Ishikawa (cell line): ENCODE data around the gene PARP14.
A peak's percentile ranks its signal among the peaks of the same experiment; 100 is the strongest.

ENCODE experiments used
- CEBPB ChIP-seq: IDR thresholded peaks from 2 replicates; pipeline ENCODE4 v1.6.1; 2012
- CREB1 ChIP-seq: IDR thresholded peaks from 2 replicates; pipeline ENCODE4 v1.6.1; 2012; ENCODE audit warnings: low read depth
- EGR1 ChIP-seq: IDR thresholded peaks from 2 replicates; pipeline ENCODE4 v1.6.1; 2012
- EP300 ChIP-seq: IDR thresholded peaks from 2 replicates; pipeline ENCODE4 v1.6.1; 2012; ENCODE audit warnings: borderline replicate concordance
- FOXM1 ChIP-seq: IDR thresholded peaks from 2 replicates; pipeline ENCODE4 v1.6.1; 2012; ENCODE audit warnings: low read depth, borderline replicate concordance
- MAX ChIP-seq: IDR thresholded peaks from 2 replicates; pipeline ENCODE4 v1.6.1; 2012
- NFIC ChIP-seq: IDR thresholded peaks from 2 replicates; pipeline ENCODE4 v1.6.1; 2012
- RAD21 ChIP-seq: IDR thresholded peaks from 2 replicates; pipeline ENCODE4 v1.6.1; 2012; ENCODE audit warnings: low read depth
- REST ChIP-seq: IDR thresholded peaks from 2 replicates; pipeline ENCODE4 v1.6.1; 2012; ENCODE audit warnings: low read depth, mild to moderate bottlenecking
- TAF1 ChIP-seq: IDR thresholded peaks from 2 replicates; pipeline ENCODE4 v1.6.1; 2012; ENCODE audit warnings: low read depth, mild to moderate bottlenecking
- TCF12 ChIP-seq: IDR thresholded peaks from 2 replicates; pipeline ENCODE4 v1.6.1; 2012; ENCODE audit warnings: low read depth
- TEAD4 ChIP-seq: IDR thresholded peaks from 2 replicates; pipeline ENCODE4 v1.6.1; 2012
- USF1 ChIP-seq: IDR thresholded peaks from 2 replicates; pipeline ENCODE4 v1.6.1; 2012
- YY1 ChIP-seq: IDR thresholded peaks from 2 replicates; pipeline ENCODE4 v1.6.1; 2012; ENCODE audit warnings: low read depth
- ZBTB7A ChIP-seq: IDR thresholded peaks from 2 replicates; pipeline ENCODE4 v1.6.1; 2012; ENCODE audit warnings: low read depth

PARP14 gene

GRCh38 chr3:122676759-122677158, 3.9 kb upstream of the PARP14 start:
- no peak for TF ChIP-seq CEBPB
- TF ChIP-seq MAX: no peak
- no peak for TF ChIP-seq REST
- TF ChIP-seq ZBTB7A: no peak
- no peak for TF ChIP-seq EP300
- no peak for TF ChIP-seq RAD21
- TF ChIP-seq EGR1: no peak
- no peak for TF ChIP-seq TCF12
- no peak for TF ChIP-seq TAF1
- TF ChIP-seq USF1: no peak
- no peak for TF ChIP-seq CREB1
- no peak for TF ChIP-seq YY1
- no peak for TF ChIP-seq TEAD4
- TF ChIP-seq FOXM1: no peak
- TF ChIP-seq NFIC: no peak

GRCh38 chr3:122677216-122677615, 3.4 kb upstream of the PARP14 start:
- TF ChIP-seq TEAD4 (no peak), EGR1 (no peak), USF1 (no peak), ZBTB7A (no peak), FOXM1 (no peak), REST (no peak), CEBPB (no peak), RAD21 (no peak), MAX (no peak), NFIC (no peak), EP300 (no peak), YY1 (no peak), TAF1 (no peak), TCF12 (no peak), CREB1 (no peak)

- TF ChIP-seq EGR1: no peak
- TF ChIP-seq EP300: no peak
- no peak for TF ChIP-seq ZBTB7A
- TF ChIP-seq NFIC: no peak
- TF ChIP-seq TCF12: no peak
- TF ChIP-seq CREB1: no peak
- no peak for TF ChIP-seq TAF1
- no peak for TF ChIP-seq RAD21
- TF ChIP-seq TEAD4: no peak
- no peak for TF ChIP-seq CEBPB
- TF ChIP-seq MAX: no peak
- no peak for TF ChIP-seq REST
- no peak for TF ChIP-seq USF1
- TF ChIP-seq YY1: no peak
- TF ChIP-seq FOXM1: no peak
Observed at GRCh38 chr3:122678506-122678905, 2.1 kb upstream of the PARP14 start.

GRCh38 chr3:122679085-122679881, 1.4 kb upstream of the PARP14 start:
- TF ChIP-seq ZBTB7A: no peak
- no peak for TF ChIP-seq TAF1
- no peak for TF ChIP-seq CEBPB
- no peak for TF ChIP-seq CREB1
- TF ChIP-seq YY1: no peak
- no peak for TF ChIP-seq NFIC
- no peak for TF ChIP-seq FOXM1
- TF ChIP-seq EGR1: no peak
- peak; percentile 92 for TF ChIP-seq RAD21
